WERI-Rb-1 (cell line): ENCODE measurements around the gene PSMA6.
"Not testable (repeated sequence)": the region's sequence is repeated elsewhere in the genome, so short reads cannot be mapped to it uniquely, and the experiment has no call there.

Source experiments
- DNase-seq: peaks from one replicate; pipeline ENCODE4 v3.0.0-alpha.2; 2020
- H3K27ac ChIP-seq: fragments of 250-450 bp; sonication (Bioruptor Pico); 2 replicates; pipeline ENCODE4 v1.5.1; 2020; ENCODE audit warnings: mild to moderate bottlenecking, moderate library complexity
- H3K27me3 ChIP-seq: fragments of 250-450 bp; sonication (Bioruptor Pico); 2 replicates; pipeline ENCODE4 v1.5.1; 2021; ENCODE audit warnings: mild to moderate bottlenecking, low read depth, moderate library complexity; ENCODE audit not compliant: insufficient read depth, severe bottlenecking
- H3K36me3 ChIP-seq: fragments of 250-450 bp; sonication (Bioruptor Pico); 2 replicates; pipeline ENCODE4 v1.5.1; 2020; ENCODE audit warnings: mild to moderate bottlenecking, moderate library complexity
- H3K4me3 ChIP-seq: 2 replicates; pipeline ENCODE4 v1.5.1; 2011; ENCODE audit warnings: low read depth, mild to moderate bottlenecking, control low read depth, low read length
- H3K9me3 ChIP-seq: fragments of 250-450 bp; sonication (Bioruptor Pico); 2 replicates; pipeline ENCODE4 v1.5.1; 2021; ENCODE audit warnings: mild to moderate bottlenecking, moderate library complexity; ENCODE audit not compliant: severe bottlenecking
- TF ChIP-seq, protein P1 (sequence below): IDR thresholded peaks from 2 replicates; pipeline ENCODE4 v1.5.1; 2011; ENCODE audit warnings: low read depth, mild to moderate bottlenecking, control low read depth, inconsistent platforms, low read length

The PSMA6 gene

GRCh38 chr14:35346738-35347322 lies 54.6 kb downstream of the PSMA6 start:
- H3K27ac ChIP-seq, result no peak overlapping the region
- no peak for DNase-seq
- no peak overlapping the region for H3K4me3 ChIP-seq
- H3K27me3 ChIP-seq, result no peaks in the 10 kb centered on the region
- no peaks in the 10 kb centered on the region for H3K9me3 ChIP-seq
- H3K36me3 ChIP-seq, result no peaks in the 10 kb centered on the region
- TF ChIP-seq, protein P1, sequence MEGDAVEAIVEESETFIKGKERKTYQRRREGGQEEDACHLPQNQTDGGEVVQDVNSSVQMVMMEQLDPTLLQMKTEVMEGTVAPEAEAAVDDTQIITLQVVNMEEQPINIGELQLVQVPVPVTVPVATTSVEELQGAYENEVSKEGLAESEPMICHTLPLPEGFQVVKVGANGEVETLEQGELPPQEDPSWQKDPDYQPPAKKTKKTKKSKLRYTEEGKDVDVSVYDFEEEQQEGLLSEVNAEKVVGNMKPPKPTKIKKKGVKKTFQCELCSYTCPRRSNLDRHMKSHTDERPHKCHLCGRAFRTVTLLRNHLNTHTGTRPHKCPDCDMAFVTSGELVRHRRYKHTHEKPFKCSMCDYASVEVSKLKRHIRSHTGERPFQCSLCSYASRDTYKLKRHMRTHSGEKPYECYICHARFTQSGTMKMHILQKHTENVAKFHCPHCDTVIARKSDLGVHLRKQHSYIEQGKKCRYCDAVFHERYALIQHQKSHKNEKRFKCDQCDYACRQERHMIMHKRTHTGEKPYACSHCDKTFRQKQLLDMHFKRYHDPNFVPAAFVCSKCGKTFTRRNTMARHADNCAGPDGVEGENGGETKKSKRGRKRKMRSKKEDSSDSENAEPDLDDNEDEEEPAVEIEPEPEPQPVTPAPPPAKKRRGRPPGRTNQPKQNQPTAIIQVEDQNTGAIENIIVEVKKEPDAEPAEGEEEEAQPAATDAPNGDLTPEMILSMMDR, result no peak

DNA sequence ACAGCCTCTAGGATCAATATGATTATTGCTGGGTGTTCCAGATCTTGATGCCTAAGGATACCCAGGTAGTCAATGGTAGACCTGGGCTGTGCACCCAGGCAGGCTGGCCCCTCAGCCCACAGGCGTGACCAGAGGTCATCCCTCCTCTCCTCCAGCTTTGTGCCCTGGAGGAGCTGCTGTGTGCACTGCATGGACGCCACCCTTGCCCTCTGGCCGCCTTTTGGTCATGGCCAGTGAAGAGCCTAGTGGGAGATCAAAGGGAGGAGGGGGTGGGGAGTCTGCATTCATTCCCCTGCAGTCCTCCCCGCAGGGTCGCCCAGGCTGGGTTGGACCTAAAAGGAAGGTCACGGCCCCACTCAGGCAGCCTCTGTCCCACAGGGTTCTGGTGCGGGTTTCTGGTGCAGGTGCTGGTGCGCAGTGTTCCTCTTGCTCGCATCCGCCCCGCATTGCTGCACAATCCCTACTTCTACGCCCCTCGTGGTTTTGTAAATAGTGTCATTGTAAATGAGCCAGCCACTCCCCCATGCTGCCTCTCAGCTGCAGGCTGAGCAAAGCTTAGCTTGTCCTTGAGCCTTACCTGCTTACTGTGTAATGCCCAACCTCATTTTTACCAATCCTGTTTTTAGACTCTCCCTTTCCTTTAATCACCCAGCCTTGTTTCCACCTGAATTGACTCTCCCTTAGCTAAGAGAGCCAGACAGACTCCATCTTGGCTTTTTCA lies 55.3 kb downstream of the PSMA6 start:
- DNase-seq, result no peak

GRCh38 chr14:35348044-35348380 lies 55.8 kb downstream of the PSMA6 start:
- H3K4me3 ChIP-seq, DNase-seq, H3K9me3 ChIP-seq, H3K36me3 ChIP-seq, H3K27ac ChIP-seq, H3K27me3 ChIP-seq: not testable (repeated sequence)

More for the DNA sequence above, 55.3 kb downstream of the PSMA6 start:
- Histone ChIP-seq H3K27ac (no peak overlapping the region), H3K9me3 (no peaks in the 10 kb centered on the region), H3K36me3 (no peaks in the 10 kb centered on the region), H3K4me3 (no peak overlapping the region), H3K27me3 (no peaks in the 10 kb centered on the region)
- TF ChIP-seq, protein P1, result no peak

- TF ChIP-seq, protein P1, result no peak
- no peak for DNase-seq
- no peak overlapping the region for H3K27ac ChIP-seq
- no peaks in the 10 kb centered on the region for H3K9me3 ChIP-seq
- H3K27me3 ChIP-seq, result no peaks in the 10 kb centered on the region
- H3K4me3 ChIP-seq, result no peak overlapping the region
- H3K36me3 ChIP-seq, result no peaks in the 10 kb centered on the region
Observed at GRCh38 chr14:35349496-35350365, 57.5 kb downstream of the PSMA6 start.

GRCh38 chr14:35351497-35351896 lies 59.3 kb downstream of the PSMA6 start:
- Histone ChIP-seq H3K27ac (no peak overlapping the region), H3K4me3 (no peak overlapping the region), H3K9me3 (no peaks in the 10 kb centered on the region), H3K27me3 (no peaks in the 10 kb centered on the region), H3K36me3 (no peaks in the 10 kb centered on the region)
- DNase-seq, result no peak
- TF ChIP-seq, protein P1, result no peak

DNA sequence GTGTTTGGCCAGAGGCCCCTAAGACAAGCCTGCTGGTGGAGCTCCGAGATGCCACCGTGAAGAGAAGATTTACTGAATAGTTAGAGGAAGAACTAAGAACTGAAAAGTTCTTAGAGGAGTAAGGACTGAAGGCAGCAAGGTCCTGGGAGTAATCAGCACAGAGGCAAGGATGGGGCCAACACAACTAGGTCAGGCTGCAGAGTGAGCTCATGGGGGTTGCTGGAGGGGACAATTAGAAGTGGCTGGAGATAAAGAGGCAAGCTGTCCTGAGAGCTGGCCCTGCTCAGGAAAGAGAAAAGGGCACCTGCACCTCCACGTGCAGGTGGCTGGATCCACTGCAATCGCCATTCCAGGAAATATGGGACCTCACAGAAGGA lies 59.7 kb downstream of the PSMA6 start:
- H3K27ac ChIP-seq, result no peak overlapping the region
- H3K9me3 ChIP-seq, result no peaks in the 10 kb centered on the region

More for the DNA sequence above, 59.7 kb downstream of the PSMA6 start:
- no peak for DNase-seq
- Histone ChIP-seq H3K36me3 (no peaks in the 10 kb centered on the region), H3K27me3 (no peaks in the 10 kb centered on the region), H3K4me3 (no peak overlapping the region)
- TF ChIP-seq, protein P1, result no peak
